ENCODE results near the gene OR2L8.

DNA sequence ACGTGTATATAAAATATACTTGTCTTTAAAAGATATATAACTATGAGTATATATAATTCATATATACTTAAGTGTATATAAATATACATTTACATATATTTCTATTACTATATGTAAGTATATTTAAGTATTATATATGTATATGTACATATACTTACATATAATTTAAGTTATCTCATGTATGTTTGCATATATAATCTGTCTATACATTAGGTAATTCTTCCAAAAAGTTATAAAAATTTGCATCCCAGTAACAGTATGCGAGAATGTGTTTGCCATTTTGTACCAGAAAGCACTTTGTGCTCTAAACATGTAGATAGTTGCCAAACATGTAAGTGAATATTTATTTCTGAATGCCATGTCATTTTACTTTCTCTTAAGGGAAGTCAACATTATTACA, 16.3 kb downstream of the OR2L8 start, which contains the start of gene OR2AK2:
- TF ChIP-seq, protein P1, sequence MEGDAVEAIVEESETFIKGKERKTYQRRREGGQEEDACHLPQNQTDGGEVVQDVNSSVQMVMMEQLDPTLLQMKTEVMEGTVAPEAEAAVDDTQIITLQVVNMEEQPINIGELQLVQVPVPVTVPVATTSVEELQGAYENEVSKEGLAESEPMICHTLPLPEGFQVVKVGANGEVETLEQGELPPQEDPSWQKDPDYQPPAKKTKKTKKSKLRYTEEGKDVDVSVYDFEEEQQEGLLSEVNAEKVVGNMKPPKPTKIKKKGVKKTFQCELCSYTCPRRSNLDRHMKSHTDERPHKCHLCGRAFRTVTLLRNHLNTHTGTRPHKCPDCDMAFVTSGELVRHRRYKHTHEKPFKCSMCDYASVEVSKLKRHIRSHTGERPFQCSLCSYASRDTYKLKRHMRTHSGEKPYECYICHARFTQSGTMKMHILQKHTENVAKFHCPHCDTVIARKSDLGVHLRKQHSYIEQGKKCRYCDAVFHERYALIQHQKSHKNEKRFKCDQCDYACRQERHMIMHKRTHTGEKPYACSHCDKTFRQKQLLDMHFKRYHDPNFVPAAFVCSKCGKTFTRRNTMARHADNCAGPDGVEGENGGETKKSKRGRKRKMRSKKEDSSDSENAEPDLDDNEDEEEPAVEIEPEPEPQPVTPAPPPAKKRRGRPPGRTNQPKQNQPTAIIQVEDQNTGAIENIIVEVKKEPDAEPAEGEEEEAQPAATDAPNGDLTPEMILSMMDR (IDR thresholded peaks at IDR 0.05): no peak
- TF ChIP-seq POLR2AphosphoS5 (IDR thresholded peaks at IDR 0.05): no peak
